ENCODE measurements around the gene IER5. TPM values are rescaled to one million over a fixed set of nuclear protein-coding genes. Genes with fewer than 3 reads are reported as not detected.

IER5 gene
- total and polyA plus RNA-seq, 2 of the 13 experiments (the other 11 are each of a cell fraction or from before 2014, with no cell fraction given) = 2.5 to 3.5 TPM

GRCh38 chr1:181089676-181090544 lies 1.4 kb downstream of the IER5 start (continued):
- TF ChIP-seq SKIL (CRISPR knock-in tag; IDR thresholded peaks at IDR 0.05; ENCODE audit: borderline replicate concordance) (0 out of 2 replicates have a peak, but pooled peaks have one; percentile 20), ZNF747 (CRISPR knock-in tag; IDR thresholded peaks at IDR 0.05; ENCODE audit: borderline replicate concordance) (0 out of 2 replicates have a peak, but pooled peaks have one; percentile 56), ZNF496 (CRISPR knock-in tag; IDR thresholded peaks at IDR 0.05; ENCODE audit: insufficient replicate concordance) (no peak), JARID2 (CRISPR knock-in tag; IDR thresholded peaks at IDR 0.05; ENCODE audit: insufficient replicate concordance) (no peak), ZNF510 (CRISPR knock-in tag; IDR thresholded peaks at IDR 0.05; ENCODE audit: low read depth) (no peak), SMC3 (IDR thresholded peaks at IDR 0.05; ENCODE audit: low read length) (no peak), ZSCAN12 (CRISPR knock-in tag; IDR thresholded peaks at IDR 0.05) (no peak), ZNF570 (CRISPR knock-in tag; IDR thresholded peaks at IDR 0.05; ENCODE audit: borderline replicate concordance) (no peak), FIP1L1 (IDR thresholded peaks at IDR 0.05; ENCODE audit: borderline replicate concordance, insufficient read depth, low read depth, low read length) (no peak), ESRRA (CRISPR knock-in tag; IDR thresholded peaks at IDR 0.05; ENCODE audit: low read depth) (no peak), RCOR2 (CRISPR knock-in tag; IDR thresholded peaks at IDR 0.05) (no peak), KLF15 (CRISPR knock-in tag; IDR thresholded peaks at IDR 0.05; ENCODE audit: borderline replicate concordance) (no peak), MAFF (IDR thresholded peaks at IDR 0.05; ENCODE audit: low read depth, low read length) (no peak), SMAD1 (CRISPR knock-in tag; IDR thresholded peaks at IDR 0.05; ENCODE audit: borderline replicate concordance, low read depth) (no peak), ZNF549 (CRISPR knock-in tag; IDR thresholded peaks at IDR 0.05) (no peak), ZNF589 (CRISPR knock-in tag; conservative IDR thresholded peaks at IDR 0.05) (no peak), ZNF546 (CRISPR knock-in tag; conservative IDR thresholded peaks at IDR 0.05) (no peak), ZBTB34 (CRISPR knock-in tag; IDR thresholded peaks at IDR 0.05) (no peak), ZNF556 (CRISPR knock-in tag; IDR thresholded peaks at IDR 0.05; ENCODE audit: borderline replicate concordance) (no peak), PBX2 (CRISPR knock-in tag; IDR thresholded peaks at IDR 0.05) (no peak), ZNF557 (CRISPR knock-in tag; IDR thresholded peaks at IDR 0.05) (no peak), HINFP (CRISPR knock-in tag; IDR thresholded peaks at IDR 0.05; ENCODE audit: low read depth) (no peak)
